ENCODE results near the gene PLEKHM3.

The PLEKHM3 gene

DNA sequence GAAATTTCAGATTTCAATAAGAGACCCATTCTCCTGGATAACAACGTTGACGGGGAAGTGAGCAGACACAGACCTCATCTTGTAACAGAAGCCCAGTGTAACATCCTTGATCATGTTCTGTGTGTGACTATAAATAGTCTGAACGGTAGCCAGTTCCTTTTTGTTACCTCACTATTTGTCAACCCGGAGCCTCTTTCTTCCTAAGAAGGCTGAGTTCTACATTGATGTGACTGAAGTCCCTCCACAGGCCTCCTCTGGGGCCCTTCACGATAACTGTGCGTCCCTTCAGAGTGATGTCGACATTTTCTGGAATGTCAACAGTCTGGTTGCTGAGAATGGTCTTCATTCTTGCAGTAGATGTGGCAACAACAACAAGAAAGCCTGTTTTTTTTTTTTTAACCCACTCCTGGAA, 6.3 kb upstream of the PLEKHM3 start:
- no peak overlapping the region for H3K4me3 ChIP-seq (ENCODE audit: insufficient read depth in 1 of 2, low read depth in 1 of 2, low read length in 2 of 2)
- no peak overlapping the region for H2BK12ac ChIP-seq (ENCODE audit: low read length in 2 of 2)
- H4K8ac ChIP-seq (ENCODE audit: low read length): no peak overlapping the region
- no peaks in the 10 kb centered on the region for H3K4me1 ChIP-seq (ENCODE audit: control insufficient read depth, insufficient read depth, low read depth, low read length)
- H3K4ac ChIP-seq (ENCODE audit: low read depth in 1 of 2, low read length in 2 of 2): no peak overlapping the region
- no peaks in the 10 kb centered on the region for H3K79me1 ChIP-seq (replicated peaks; ENCODE audit: low read length, poor library complexity, severe bottlenecking)
- no peak overlapping the region for H2AFZ ChIP-seq (ENCODE audit: low read depth, low read length)
- no peak overlapping the region for H3K23ac ChIP-seq (ENCODE audit: low read length in 2 of 2)
- H2BK15ac ChIP-seq (ENCODE audit: low read depth, poor library complexity, severe bottlenecking): no peak overlapping the region
- no peak overlapping the region for H3K18ac ChIP-seq (ENCODE audit: low read depth in 1 of 2, low read length in 2 of 2)
- no peak overlapping the region for H3K14ac ChIP-seq (ENCODE audit: low read length in 2 of 2)
- no peak overlapping the region for H3K4me2 ChIP-seq (ENCODE audit: low read length, poor library complexity, severe bottlenecking)
- no peaks in the 10 kb centered on the region for H3K27me3 ChIP-seq (ENCODE audit: control insufficient read depth in 1 of 2, insufficient read depth in 1 of 2, low read length in 2 of 2)
- no peaks in the 10 kb centered on the region for H3K9me3 ChIP-seq (ENCODE audit: control insufficient read depth, low read length)
- no peaks in the 10 kb centered on the region for H3K36me3 ChIP-seq (ENCODE audit: control insufficient read depth in 1 of 2, insufficient read depth in 2 of 2, low read depth in 1 of 2, low read length in 2 of 2)
- 51% methylated on average over 7 of the region's 7 CpGs for WGBS
- peak; percentile 88 for DNase-seq
- H4K91ac ChIP-seq (ENCODE audit: low read length): no peak overlapping the region
- no peak overlapping the region for H2AK5ac ChIP-seq (ENCODE audit: low read length, severe bottlenecking)
- no peak overlapping the region for H2BK5ac ChIP-seq (ENCODE audit: low read depth, low read length, poor library complexity, severe bottlenecking)
- no peak overlapping the region for H3K9ac ChIP-seq (ENCODE audit: low read length)
- H3K27ac ChIP-seq (ENCODE audit: low read length, poor library complexity, severe bottlenecking): no peak overlapping the region
- H2BK120ac ChIP-seq (ENCODE audit: low read depth, low read length): no peak overlapping the region

DNA sequence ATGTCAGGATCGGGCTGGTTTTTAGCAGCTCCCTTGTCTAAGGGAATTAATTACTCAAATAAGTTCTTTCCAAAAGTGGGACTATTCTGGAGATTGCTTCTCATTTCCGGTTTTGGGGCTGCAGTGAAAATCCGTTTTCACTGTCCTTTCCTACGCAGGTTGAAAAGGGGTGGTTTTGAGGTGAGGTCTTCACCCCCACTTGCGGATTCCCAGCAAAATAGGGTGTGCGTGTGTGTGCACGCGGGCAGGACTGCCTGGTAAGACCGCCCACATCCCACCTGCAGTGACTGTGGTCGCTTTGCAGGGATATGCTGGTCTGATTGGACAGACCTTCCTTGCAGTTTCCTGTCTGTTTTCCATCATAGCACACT, 472 bp upstream of the PLEKHM3 start:
- Histone ChIP-seq H3K18ac (ENCODE audit: low read depth in 1 of 2, low read length in 2 of 2) (peak overlapping the region; percentile 90 to 91), H3K4me3 (ENCODE audit: insufficient read depth in 1 of 2, low read depth in 1 of 2, low read length in 2 of 2) (peak overlapping the region in 1 of 2 experiments; percentile 93), H3K9ac (ENCODE audit: low read length) (peak overlapping the region; percentile 94), H3K4me1 (ENCODE audit: control insufficient read depth, insufficient read depth, low read depth, low read length) (peaks cover 4% of the 10 kb centered on the region), H3K79me1 (replicated peaks; ENCODE audit: low read length, poor library complexity, severe bottlenecking) (peaks cover 12% of the 10 kb centered on the region), H2BK120ac (ENCODE audit: low read depth, low read length) (peak overlapping the region; percentile 6), H2BK15ac (ENCODE audit: low read depth, poor library complexity, severe bottlenecking) (no peak overlapping the region), H2AK5ac (ENCODE audit: low read length, severe bottlenecking) (peak overlapping the region; percentile 77), H3K27me3 (ENCODE audit: control insufficient read depth in 1 of 2, insufficient read depth in 1 of 2, low read length in 2 of 2) (no peaks in the 10 kb centered on the region), H2AFZ (ENCODE audit: low read depth, low read length) (peak overlapping the region; percentile 99), H3K4me2 (ENCODE audit: low read length, poor library complexity, severe bottlenecking) (peak overlapping the region; percentile 75), H3K27ac (ENCODE audit: low read length, poor library complexity, severe bottlenecking) (peak overlapping the region; percentile 59), H4K91ac (ENCODE audit: low read length) (peak overlapping the region; percentile 95), H3K36me3 (ENCODE audit: control insufficient read depth in 1 of 2, insufficient read depth in 2 of 2, low read depth in 1 of 2, low read length in 2 of 2) (no peaks in the 10 kb centered on the region), H4K8ac (ENCODE audit: low read length) (peak overlapping the region; percentile 100), H3K4ac (ENCODE audit: low read depth in 1 of 2, low read length in 2 of 2) (peak overlapping the region; percentile 46 to 89), H3K9me3 (ENCODE audit: control insufficient read depth, low read length) (no peaks in the 10 kb centered on the region), H3K14ac (ENCODE audit: low read length in 2 of 2) (peak overlapping the region in 1 of 2 experiments; percentile 75), H2BK5ac (ENCODE audit: low read depth, low read length, poor library complexity, severe bottlenecking) (no peak overlapping the region), H2BK12ac (ENCODE audit: low read length in 2 of 2) (peak overlapping the region; percentile 28 to 71), H3K23ac (ENCODE audit: low read length in 2 of 2) (peak overlapping the region in 1 of 2 experiments; percentile 80)
- no peak for DNase-seq
- 75% methylated on average over 9 of the region's 10 CpGs for WGBS

DNA sequence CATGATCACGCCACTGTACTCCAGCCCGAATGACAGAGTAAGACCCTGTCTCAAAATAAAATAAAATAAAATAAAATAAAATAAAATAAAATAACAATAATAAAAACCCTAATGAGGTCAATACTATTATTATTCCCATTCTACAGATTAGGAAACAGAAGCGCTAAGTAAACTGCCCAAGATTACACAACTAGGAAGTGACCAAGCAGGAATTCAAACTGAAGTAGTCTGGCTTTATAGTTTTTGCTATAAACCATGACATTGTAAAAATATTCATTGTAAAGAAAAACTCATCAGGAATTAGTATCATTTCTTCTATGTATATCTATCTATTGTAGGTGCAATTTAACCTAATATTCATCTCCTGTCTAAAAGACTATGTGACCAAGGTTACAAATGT, 1.2 kb downstream of the PLEKHM3 start:
- Histone ChIP-seq H3K4me3 (ENCODE audit: insufficient read depth in 1 of 2, low read depth in 1 of 2, low read length in 2 of 2) (peak overlapping the region in 1 of 2 experiments; percentile 93), H3K9ac (ENCODE audit: low read length) (peak overlapping the region; percentile 94), H2BK15ac (ENCODE audit: low read depth, poor library complexity, severe bottlenecking) (no peak overlapping the region), H3K18ac (ENCODE audit: low read depth in 1 of 2, low read length in 2 of 2) (no peak overlapping the region), H4K8ac (ENCODE audit: low read length) (no peak overlapping the region), H2AFZ (ENCODE audit: low read depth, low read length) (no peak overlapping the region), H3K27ac (ENCODE audit: low read length, poor library complexity, severe bottlenecking) (no peak overlapping the region), H2BK12ac (ENCODE audit: low read length in 2 of 2) (no peak overlapping the region), H3K9me3 (ENCODE audit: control insufficient read depth, low read length) (no peaks in the 10 kb centered on the region), H2AK5ac (ENCODE audit: low read length, severe bottlenecking) (no peak overlapping the region), H3K4ac (ENCODE audit: low read depth in 1 of 2, low read length in 2 of 2) (no peak overlapping the region), H4K91ac (ENCODE audit: low read length) (no peak overlapping the region), H3K23ac (ENCODE audit: low read length in 2 of 2) (no peak overlapping the region), H3K14ac (ENCODE audit: low read length in 2 of 2) (no peak overlapping the region), H3K79me1 (replicated peaks; ENCODE audit: low read length, poor library complexity, severe bottlenecking) (peaks cover 19% of the 10 kb centered on the region), H2BK5ac (ENCODE audit: low read depth, low read length, poor library complexity, severe bottlenecking) (no peak overlapping the region), H3K4me2 (ENCODE audit: low read length, poor library complexity, severe bottlenecking) (no peak overlapping the region), H3K4me1 (ENCODE audit: control insufficient read depth, insufficient read depth, low read depth, low read length) (peaks cover 4% of the 10 kb centered on the region), H3K36me3 (ENCODE audit: control insufficient read depth in 1 of 2, insufficient read depth in 2 of 2, low read depth in 1 of 2, low read length in 2 of 2) (peaks cover 0 to 4% of the 10 kb centered on the region in 2 experiments), H3K27me3 (ENCODE audit: control insufficient read depth in 1 of 2, insufficient read depth in 1 of 2, low read length in 2 of 2) (no peaks in the 10 kb centered on the region), H2BK120ac (ENCODE audit: low read depth, low read length) (no peak overlapping the region)
- WGBS: 100% methylated on average over 1 of the region's 3 CpGs
- DNase-seq: no peak

DNA sequence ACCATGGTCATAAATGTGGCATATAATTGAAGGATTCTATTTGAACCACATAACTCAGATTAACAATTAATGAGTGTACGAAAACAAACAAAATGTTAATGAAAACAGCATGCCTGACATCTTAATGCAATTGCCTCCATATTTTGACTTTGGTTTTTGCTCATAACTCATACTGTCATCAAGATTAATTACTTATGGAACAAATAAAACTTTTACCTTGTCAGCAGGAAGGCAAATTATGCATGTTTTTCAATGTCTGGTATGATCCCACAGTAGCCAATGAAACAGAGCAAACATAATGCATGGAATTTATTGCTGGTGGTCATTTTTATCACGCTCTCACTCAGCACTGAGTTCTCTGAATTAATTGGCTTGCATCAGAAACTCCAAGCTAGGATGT, 5.1 kb downstream of the PLEKHM3 start:
- Histone ChIP-seq H3K18ac (ENCODE audit: low read depth in 1 of 2, low read length in 2 of 2) (no peak overlapping the region), H3K4ac (ENCODE audit: low read depth in 1 of 2, low read length in 2 of 2) (no peak overlapping the region), H3K4me1 (ENCODE audit: control insufficient read depth, insufficient read depth, low read depth, low read length) (peaks cover 2% of the 10 kb centered on the region), H3K79me1 (replicated peaks; ENCODE audit: low read length, poor library complexity, severe bottlenecking) (peaks cover 32% of the 10 kb centered on the region), H3K14ac (ENCODE audit: low read length in 2 of 2) (no peak overlapping the region), H2AK5ac (ENCODE audit: low read length, severe bottlenecking) (no peak overlapping the region), H3K4me2 (ENCODE audit: low read length, poor library complexity, severe bottlenecking) (no peak overlapping the region), H3K9me3 (ENCODE audit: control insufficient read depth, low read length) (no peaks in the 10 kb centered on the region), H3K36me3 (ENCODE audit: control insufficient read depth in 1 of 2, insufficient read depth in 2 of 2, low read depth in 1 of 2, low read length in 2 of 2) (peaks cover 0 to 4% of the 10 kb centered on the region in 2 experiments), H3K23ac (ENCODE audit: low read length in 2 of 2) (no peak overlapping the region), H3K4me3 (ENCODE audit: insufficient read depth in 1 of 2, low read depth in 1 of 2, low read length in 2 of 2) (no peak overlapping the region), H3K27ac (ENCODE audit: low read length, poor library complexity, severe bottlenecking) (no peak overlapping the region), H2BK120ac (ENCODE audit: low read depth, low read length) (no peak overlapping the region), H2BK15ac (ENCODE audit: low read depth, poor library complexity, severe bottlenecking) (no peak overlapping the region), H3K27me3 (ENCODE audit: control insufficient read depth in 1 of 2, insufficient read depth in 1 of 2, low read length in 2 of 2) (no peaks in the 10 kb centered on the region), H4K8ac (ENCODE audit: low read length) (no peak overlapping the region), H2BK5ac (ENCODE audit: low read depth, low read length, poor library complexity, severe bottlenecking) (no peak overlapping the region), H2AFZ (ENCODE audit: low read depth, low read length) (no peak overlapping the region), H3K9ac (ENCODE audit: low read length) (no peak overlapping the region), H4K91ac (ENCODE audit: low read length) (no peak overlapping the region), H2BK12ac (ENCODE audit: low read length in 2 of 2) (no peak overlapping the region)
- 95% methylated on average over 2 of the region's 2 CpGs for WGBS
- no peak for DNase-seq
